Suprapubic skin (tissue), 4 donors: ENCODE results near the gene BHLHA15. TPM values are rescaled to one million over a fixed set of nuclear protein-coding genes. Genes with fewer than 3 reads are reported as not detected.

Experiments used
- DNase-seq, 2 donors: peaks; one replicate each; pipeline ENCODE4 v3.0.0-alpha.2; 2019; ENCODE audit warnings: low spot score in 2 of 2
- H3K27ac ChIP-seq: fragments of 200-600 bp; sonication (generic); one replicate; pipeline ENCODE4 v1.5.1; 2019
- H3K27me3 ChIP-seq: fragments of 200-600 bp; sonication (generic); one replicate; pipeline ENCODE4 v1.5.1; 2019
- H3K36me3 ChIP-seq: fragments of 200-600 bp; sonication (generic); one replicate; pipeline ENCODE4 v1.5.1; 2019
- H3K4me1 ChIP-seq: fragments of 200-600 bp; sonication (generic); one replicate; pipeline ENCODE4 v1.5.1; 2019
- H3K4me3 ChIP-seq: fragments of 200-600 bp; sonication (generic); one replicate; pipeline ENCODE4 v1.5.1; 2019; ENCODE audit warnings: mild to moderate bottlenecking
- H3K9me3 ChIP-seq: fragments of 200-600 bp; sonication (generic); one replicate; pipeline ENCODE4 v1.5.1; 2019
- EP300 ChIP-seq: sonication (generic); formaldehyde crosslinking; IDR thresholded peaks from one replicate; pipeline ENCODE4 v1.6.1; 2017; ENCODE audit warnings: antibody characterized with exemption
- POLR2A ChIP-seq, 2 donors: fragments of 450-650 bp; IDR thresholded peaks; one replicate each; pipeline ENCODE4 v1.6.1; 2017; ENCODE audit warnings: antibody characterized with exemption in 2 of 2, mild to moderate bottlenecking in 2 of 2, moderate library complexity in 2 of 2
- POLR2AphosphoS5 ChIP-seq, 3 donors: sonication (generic); formaldehyde crosslinking; IDR thresholded peaks; one replicate each; pipeline ENCODE4 v1.6.1; 2017; ENCODE audit warnings: antibody characterized with exemption in 3 of 3
- WGBS: methylation state at CpG from one replicate; pipeline ENCODE4 v1.1.5; 2018; 5-methylcytosine and 5-hydroxymethylcytosine counted together
- total RNA-seq, 4 donors: library from RNA; depleted of rRNA; stranded (reverse); fragments of >200 nt; gene quantifications; one replicate each; pipeline ENCODE4 v1.1.0, GENCODE V29; 2016
- TF ChIP-seq, protein P1 (sequence below), 2 donors: fragments of 200-600 bp in 1 of 2; fragments of 450-650 bp in 1 of 2; sonication (generic) in 1 of 2; IDR thresholded peaks; one replicate each; pipeline ENCODE4 v1.5.1; 2016 to 2019; ENCODE audit warnings: antibody characterized with exemption in 2 of 2, mild to moderate bottlenecking in 1 of 2, moderate library complexity in 1 of 2

The BHLHA15 gene
- total RNA-seq, 4 donors from 2014 or later, result 1.2 to 7.8 (median 4.4) TPM

DNA sequence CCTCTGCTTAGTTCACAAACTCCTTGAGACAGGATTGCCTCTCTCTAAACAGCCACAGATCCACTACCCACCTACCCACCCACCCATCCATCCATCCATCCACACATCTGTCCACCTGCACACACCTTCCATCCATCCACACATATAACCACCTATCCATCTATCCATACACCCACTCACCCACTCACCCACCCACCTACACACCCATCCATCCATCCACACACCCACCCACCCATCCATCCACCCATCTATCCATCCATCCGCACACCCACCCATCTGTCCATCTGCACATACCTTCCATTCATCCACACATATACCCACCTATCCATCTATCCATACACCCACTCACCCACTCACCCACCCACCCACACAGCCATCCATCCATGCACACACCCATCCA is 31.1 kb downstream of the BHLHA15 start:
- DNase-seq, result no peak
- Histone ChIP-seq H3K36me3 (peaks cover 65% of the 10 kb centered on the region), H3K4me3 (no peak overlapping the region), H3K4me1 (peaks cover 3% of the 10 kb centered on the region), H3K27me3 (no peaks in the 10 kb centered on the region), H3K9me3 (no peaks in the 10 kb centered on the region), H3K27ac (no peak overlapping the region)
- TF ChIP-seq POLR2AphosphoS5 (IDR thresholded peaks at IDR 0.05) (no peak), POLR2A (IDR thresholded peaks at IDR 0.05) (no peak), EP300 (no peak)
- TF ChIP-seq, protein P1, sequence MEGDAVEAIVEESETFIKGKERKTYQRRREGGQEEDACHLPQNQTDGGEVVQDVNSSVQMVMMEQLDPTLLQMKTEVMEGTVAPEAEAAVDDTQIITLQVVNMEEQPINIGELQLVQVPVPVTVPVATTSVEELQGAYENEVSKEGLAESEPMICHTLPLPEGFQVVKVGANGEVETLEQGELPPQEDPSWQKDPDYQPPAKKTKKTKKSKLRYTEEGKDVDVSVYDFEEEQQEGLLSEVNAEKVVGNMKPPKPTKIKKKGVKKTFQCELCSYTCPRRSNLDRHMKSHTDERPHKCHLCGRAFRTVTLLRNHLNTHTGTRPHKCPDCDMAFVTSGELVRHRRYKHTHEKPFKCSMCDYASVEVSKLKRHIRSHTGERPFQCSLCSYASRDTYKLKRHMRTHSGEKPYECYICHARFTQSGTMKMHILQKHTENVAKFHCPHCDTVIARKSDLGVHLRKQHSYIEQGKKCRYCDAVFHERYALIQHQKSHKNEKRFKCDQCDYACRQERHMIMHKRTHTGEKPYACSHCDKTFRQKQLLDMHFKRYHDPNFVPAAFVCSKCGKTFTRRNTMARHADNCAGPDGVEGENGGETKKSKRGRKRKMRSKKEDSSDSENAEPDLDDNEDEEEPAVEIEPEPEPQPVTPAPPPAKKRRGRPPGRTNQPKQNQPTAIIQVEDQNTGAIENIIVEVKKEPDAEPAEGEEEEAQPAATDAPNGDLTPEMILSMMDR (IDR thresholded peaks at IDR 0.05), result no peak
- 97% methylated on average over 1 of the region's 1 CpG for WGBS

DNA sequence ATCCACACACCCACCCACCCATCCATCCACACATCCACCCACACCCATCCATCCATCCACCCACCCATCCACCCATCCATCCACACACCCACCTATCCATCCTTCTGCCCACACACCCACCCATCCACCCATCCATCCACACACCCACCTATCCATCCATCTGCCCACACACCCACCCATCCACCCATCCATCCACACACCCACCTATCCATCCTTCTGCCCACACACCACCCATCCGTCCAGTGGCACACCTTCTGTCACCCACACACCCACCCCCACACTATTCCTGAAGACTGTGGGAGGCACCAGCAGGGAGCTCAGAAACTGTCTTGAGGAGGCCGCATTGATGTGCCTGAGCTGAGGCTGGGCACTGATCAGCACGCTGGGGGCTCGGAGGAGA is 31.7 kb downstream of the BHLHA15 start:
- Histone ChIP-seq H3K4me1 (peaks cover 3% of the 10 kb centered on the region), H3K4me3 (no peak overlapping the region), H3K27ac (no peak overlapping the region), H3K9me3 (no peaks in the 10 kb centered on the region), H3K27me3 (no peaks in the 10 kb centered on the region), H3K36me3 (peaks cover 59% of the 10 kb centered on the region)
- no peak for DNase-seq
- 93% methylated on average over 4 of the region's 4 CpGs for WGBS
- TF ChIP-seq, protein P1 (IDR thresholded peaks at IDR 0.05), result no peak
- TF ChIP-seq EP300, result no peak
- TF ChIP-seq POLR2A (IDR thresholded peaks at IDR 0.05), result no peak
- no peak for TF ChIP-seq POLR2AphosphoS5 (IDR thresholded peaks at IDR 0.05)

DNA sequence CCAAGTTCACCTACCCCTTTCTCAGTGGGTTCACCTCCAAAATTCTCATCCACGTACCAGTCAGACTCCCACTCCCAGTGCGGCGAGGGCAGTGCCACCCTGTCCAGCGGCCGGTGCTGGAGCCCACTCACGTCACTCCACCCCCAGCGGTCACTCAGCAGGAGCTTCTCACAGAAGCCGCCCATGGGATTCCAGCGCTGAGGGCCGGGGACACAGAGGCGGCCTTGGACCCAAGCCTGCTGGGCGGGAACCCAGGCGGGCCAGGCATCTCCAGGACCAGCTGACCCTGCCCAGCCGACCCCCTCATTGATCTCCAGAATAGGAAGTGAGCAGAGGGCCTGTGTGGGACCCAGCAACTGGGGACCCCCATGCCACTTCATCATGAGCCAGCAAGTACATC is 33.6 kb downstream of the BHLHA15 start:
- Histone ChIP-seq H3K36me3 (peaks cover 42% of the 10 kb centered on the region), H3K27me3 (no peaks in the 10 kb centered on the region), H3K9me3 (no peaks in the 10 kb centered on the region), H3K4me3 (no peak overlapping the region), H3K4me1 (peaks cover 3% of the 10 kb centered on the region), H3K27ac (no peak overlapping the region)
- TF ChIP-seq EP300 (no peak), POLR2A (IDR thresholded peaks at IDR 0.05) (no peak), POLR2AphosphoS5 (IDR thresholded peaks at IDR 0.05) (no peak)
- TF ChIP-seq, protein P1 (IDR thresholded peaks at IDR 0.05), result no peak
- 100% methylated on average over 2 of the region's 14 CpGs for WGBS
- no peak for DNase-seq

DNA sequence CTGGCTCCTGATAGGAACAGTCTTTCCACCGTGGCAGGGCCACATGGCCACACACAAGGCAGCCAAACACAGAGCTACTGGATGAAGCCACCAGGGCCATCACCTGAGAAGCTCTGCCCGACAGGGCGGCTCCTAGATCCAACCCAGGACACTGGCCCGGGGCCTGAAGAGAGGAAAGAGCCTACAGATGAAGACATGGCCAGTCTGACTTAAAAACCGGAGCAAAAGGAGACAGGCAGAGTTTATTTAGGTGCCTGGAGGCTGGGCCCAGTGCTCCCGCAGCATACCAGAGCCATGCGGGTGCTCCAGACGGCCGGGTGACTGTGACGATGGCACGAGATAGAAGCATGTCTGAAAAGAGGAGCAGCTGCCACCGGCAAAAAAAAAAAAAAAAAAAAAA is 36.9 kb downstream of the BHLHA15 start:
- TF ChIP-seq POLR2AphosphoS5 (IDR thresholded peaks at IDR 0.05), result no peak
- TF ChIP-seq, protein P1 (IDR thresholded peaks at IDR 0.05), result no peak
- TF ChIP-seq EP300, result no peak
- TF ChIP-seq POLR2A (IDR thresholded peaks at IDR 0.05), result no peak
- no peak overlapping the region for H3K4me3 ChIP-seq
- DNase-seq, result no peak
- H3K36me3 ChIP-seq, result peaks cover 18% of the 10 kb centered on the region
- no peaks in the 10 kb centered on the region for H3K27me3 ChIP-seq
- 96% methylated on average over 12 of the region's 12 CpGs for WGBS
- no peaks in the 10 kb centered on the region for H3K9me3 ChIP-seq
- peaks cover 30% of the 10 kb centered on the region for H3K4me1 ChIP-seq
- H3K27ac ChIP-seq, result no peak overlapping the region

DNA sequence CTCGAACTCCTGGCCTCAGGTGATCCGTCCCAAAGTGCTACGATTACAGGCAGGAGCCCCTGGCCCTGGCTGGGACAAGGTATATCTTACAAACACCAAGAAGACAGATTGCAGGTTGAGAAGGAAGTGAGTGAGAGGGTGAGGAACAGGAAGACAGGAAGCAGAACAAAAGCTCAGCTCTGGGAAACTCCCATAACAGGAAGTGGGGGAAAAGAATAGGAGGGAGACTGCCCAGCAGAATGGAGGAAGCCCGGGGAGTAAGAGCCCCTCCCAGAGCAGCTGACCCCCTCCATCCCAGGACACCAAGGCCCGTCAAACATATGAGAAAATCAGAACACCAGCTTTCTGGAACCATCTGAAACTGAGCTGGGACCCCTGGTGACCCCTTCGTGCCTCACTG is 37.9 kb downstream of the BHLHA15 start:
- no peak overlapping the region for H3K4me3 ChIP-seq
- peaks cover 31% of the 10 kb centered on the region for H3K4me1 ChIP-seq
- H3K27me3 ChIP-seq, result no peaks in the 10 kb centered on the region
- H3K27ac ChIP-seq, result no peak overlapping the region
- H3K9me3 ChIP-seq, result no peaks in the 10 kb centered on the region
- H3K36me3 ChIP-seq, result peaks cover 9% of the 10 kb centered on the region
- TF ChIP-seq POLR2AphosphoS5 (IDR thresholded peaks at IDR 0.05), result no peak
- no peak for TF ChIP-seq EP300
- TF ChIP-seq POLR2A (IDR thresholded peaks at IDR 0.05), result no peak
- TF ChIP-seq, protein P1 (IDR thresholded peaks at IDR 0.05), result no peak
- 75% methylated on average over 6 of the region's 6 CpGs for WGBS
- DNase-seq, result no peak
